Tibial nerve (tissue), 4 donors: Measurements from ENCODE around the gene SNX1. TPM values are rescaled to one million over a fixed set of nuclear protein-coding genes. Genes with fewer than 3 reads are reported as not detected.
A peak's percentile ranks its signal among the peaks of the same experiment; 100 is the strongest.

ENCODE experiments used
- DNase-seq, 2 donors: peaks; one replicate each; pipeline ENCODE4 v3.0.0-alpha.2; 2019; ENCODE audit warnings: low spot score in 2 of 2
- H3K27ac ChIP-seq, 4 donors: fragments of 200-600 bp; sonication (generic) in 3 of 4; one replicate each; pipeline ENCODE4 v1.5.1; 2017 to 2019; ENCODE audit warnings: mild to moderate bottlenecking in 1 of 4
- H3K27me3 ChIP-seq, 2 donors: fragments of 200-600 bp; sonication (generic) in 1 of 2; one replicate each; pipeline versions ENCODE4 v1.5.1 to v1.6.0; 2017 to 2019
- H3K36me3 ChIP-seq, 3 donors: fragments of 200-600 bp; sonication (generic); one replicate each; pipeline ENCODE4 v1.5.1; 2018 to 2019
- H3K4me1 ChIP-seq, 4 donors: fragments of 200-600 bp; sonication (generic) in 3 of 4; one replicate each; pipeline ENCODE4 v1.5.1; 2017 to 2019
- H3K4me3 ChIP-seq, 4 donors: fragments of 200-600 bp; sonication (generic) in 3 of 4; one replicate each; pipeline ENCODE4 v1.5.1; 2017 to 2019; ENCODE audit warnings: mild to moderate bottlenecking in 1 of 4, moderate library complexity in 1 of 4
- H3K9me3 ChIP-seq, 4 donors: fragments of 200-600 bp; sonication (generic) in 3 of 4; one replicate each; pipeline ENCODE4 v1.5.1; 2017 to 2019
- EP300 ChIP-seq, 2 donors: sonication (generic); formaldehyde crosslinking; IDR thresholded peaks; one replicate each; pipeline ENCODE4 v1.6.1; 2017; ENCODE audit warnings: antibody characterized with exemption in 2 of 2, mild to moderate bottlenecking in 1 of 2
- POLR2A ChIP-seq, 2 donors: fragments of 450-650 bp; IDR thresholded peaks; one replicate each; pipeline ENCODE4 v1.6.1; 2017; ENCODE audit warnings: antibody characterized with exemption in 2 of 2, mild to moderate bottlenecking in 2 of 2, moderate library complexity in 2 of 2
- WGBS, 2 donors: methylation state at CpG; one replicate each; pipeline ENCODE4 v1.1.5; 2018; 5-methylcytosine and 5-hydroxymethylcytosine counted together
- total RNA-seq, 4 donors: library from RNA; depleted of rRNA; stranded (reverse); fragments of >200 nt; gene quantifications; one replicate each; pipeline ENCODE4 v1.1.0, GENCODE V29; 2016
- TF ChIP-seq, protein P1 (sequence below), 5 experiments: fragments of 200-600 bp in 3 of 5; fragments of 450-650 bp in 2 of 5; sonication (generic) in 3 of 5; IDR thresholded peaks; one replicate each; pipeline ENCODE4 v1.5.1; 2016 to 2019; ENCODE audit warnings: antibody characterized with exemption in 5 of 5, mild to moderate bottlenecking in 3 of 5, moderate library complexity in 2 of 5

Gene SNX1
- total RNA-seq, 4 donors from 2014 or later, result 102 to 128 (median 108) TPM

DNA sequence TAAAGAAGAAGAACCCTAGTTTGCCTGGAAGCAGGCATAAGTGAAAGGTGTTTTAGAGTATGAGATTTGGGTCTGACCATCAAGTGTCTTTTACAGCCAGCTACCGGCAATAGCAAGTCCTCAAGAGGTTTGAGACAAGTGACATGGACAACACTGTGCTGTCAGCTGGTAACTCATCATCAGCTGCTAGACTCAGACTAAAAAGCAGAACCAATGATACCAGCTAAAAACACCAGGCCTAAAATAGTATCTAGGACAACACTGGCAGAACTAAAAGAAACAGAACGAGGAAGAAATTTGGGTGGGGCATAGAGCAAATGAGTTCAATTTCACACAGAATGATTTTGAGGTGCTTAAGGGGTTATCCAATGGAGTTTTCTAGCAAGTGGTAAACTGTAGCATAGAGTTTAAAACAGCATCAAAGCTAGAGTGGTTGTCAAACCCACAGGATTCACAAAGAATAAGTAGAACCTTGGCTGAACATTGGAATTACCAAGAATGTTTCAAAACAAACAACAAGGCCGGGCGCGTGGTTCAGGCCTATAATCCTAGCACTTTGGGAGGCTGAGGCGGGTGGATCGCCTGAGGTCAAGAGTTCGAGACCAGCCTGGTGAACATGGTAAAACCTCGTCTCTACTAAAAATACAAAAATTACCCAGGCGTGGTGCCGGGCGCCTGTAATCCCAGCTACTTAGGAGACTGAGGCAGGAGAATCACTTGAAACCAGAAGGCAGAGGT is 6.1 kb upstream of the SNX1 start:
- WGBS, 2 donors, result 67 to 84% methylated on average over 12 of the region's 12 CpGs
- no peaks in the 10 kb centered on the region for H3K9me3 ChIP-seq
- TF ChIP-seq POLR2A (IDR thresholded peaks at IDR 0.05), result no peak
- TF ChIP-seq EP300 (IDR thresholded peaks at IDR 0.05), result peak in 1 of 2 donors; percentile 52
- TF ChIP-seq, protein P1, sequence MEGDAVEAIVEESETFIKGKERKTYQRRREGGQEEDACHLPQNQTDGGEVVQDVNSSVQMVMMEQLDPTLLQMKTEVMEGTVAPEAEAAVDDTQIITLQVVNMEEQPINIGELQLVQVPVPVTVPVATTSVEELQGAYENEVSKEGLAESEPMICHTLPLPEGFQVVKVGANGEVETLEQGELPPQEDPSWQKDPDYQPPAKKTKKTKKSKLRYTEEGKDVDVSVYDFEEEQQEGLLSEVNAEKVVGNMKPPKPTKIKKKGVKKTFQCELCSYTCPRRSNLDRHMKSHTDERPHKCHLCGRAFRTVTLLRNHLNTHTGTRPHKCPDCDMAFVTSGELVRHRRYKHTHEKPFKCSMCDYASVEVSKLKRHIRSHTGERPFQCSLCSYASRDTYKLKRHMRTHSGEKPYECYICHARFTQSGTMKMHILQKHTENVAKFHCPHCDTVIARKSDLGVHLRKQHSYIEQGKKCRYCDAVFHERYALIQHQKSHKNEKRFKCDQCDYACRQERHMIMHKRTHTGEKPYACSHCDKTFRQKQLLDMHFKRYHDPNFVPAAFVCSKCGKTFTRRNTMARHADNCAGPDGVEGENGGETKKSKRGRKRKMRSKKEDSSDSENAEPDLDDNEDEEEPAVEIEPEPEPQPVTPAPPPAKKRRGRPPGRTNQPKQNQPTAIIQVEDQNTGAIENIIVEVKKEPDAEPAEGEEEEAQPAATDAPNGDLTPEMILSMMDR (IDR thresholded peaks at IDR 0.05), result no peak
- no peaks in the 10 kb centered on the region for H3K27me3 ChIP-seq
- H3K36me3 ChIP-seq, result peaks cover 0 to 36% (median 0%) of the 10 kb centered on the region in 3 donors
- H3K4me1 ChIP-seq, result peaks cover 0 to 38% (median 18%) of the 10 kb centered on the region in 4 donors
- H3K4me3 ChIP-seq, result no peak overlapping the region
- DNase-seq, result no peak
- peak overlapping the region in 3 of 4 donors; percentile 58 to 67 (median 65) for H3K27ac ChIP-seq

DNA sequence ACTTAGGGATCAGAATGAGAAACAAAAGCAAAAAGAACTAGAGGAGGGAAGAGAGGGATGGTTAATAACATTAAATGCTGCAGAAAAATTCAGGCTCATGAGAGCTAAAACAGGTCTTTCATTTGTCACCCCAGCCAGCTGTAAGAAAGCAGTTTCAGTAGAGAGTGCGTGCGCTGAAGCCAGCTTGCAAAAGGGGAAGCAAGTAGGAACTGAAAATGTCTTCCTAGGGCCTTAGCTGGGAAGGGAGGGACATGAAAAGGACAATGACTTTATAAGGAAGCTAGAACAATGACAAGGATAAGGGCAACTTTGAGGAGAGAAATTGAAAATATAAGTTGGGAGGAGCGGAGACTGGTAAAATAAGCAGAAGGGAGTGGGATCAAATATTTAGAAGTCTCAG is 5.3 kb upstream of the SNX1 start:
- no peaks in the 10 kb centered on the region for H3K9me3 ChIP-seq
- H3K4me3 ChIP-seq, result no peak overlapping the region
- no peaks in the 10 kb centered on the region for H3K27me3 ChIP-seq
- peaks cover 0 to 46% (median 26%) of the 10 kb centered on the region in 4 donors for H3K4me1 ChIP-seq
- DNase-seq, result no peak
- 61 to 92% methylated on average over 3 of the region's 3 CpGs for WGBS, 2 donors
- H3K27ac ChIP-seq, result peak overlapping the region in 3 of 4 donors; percentile 58 to 67 (median 65)
- peaks cover 0 to 28% (median 0%) of the 10 kb centered on the region in 3 donors for H3K36me3 ChIP-seq
- TF ChIP-seq, protein P1 (IDR thresholded peaks at IDR 0.05), result no peak
- TF ChIP-seq POLR2A (IDR thresholded peaks at IDR 0.05) (no peak), EP300 (IDR thresholded peaks at IDR 0.05) (peak in 1 of 2 donors; percentile 28)

DNA sequence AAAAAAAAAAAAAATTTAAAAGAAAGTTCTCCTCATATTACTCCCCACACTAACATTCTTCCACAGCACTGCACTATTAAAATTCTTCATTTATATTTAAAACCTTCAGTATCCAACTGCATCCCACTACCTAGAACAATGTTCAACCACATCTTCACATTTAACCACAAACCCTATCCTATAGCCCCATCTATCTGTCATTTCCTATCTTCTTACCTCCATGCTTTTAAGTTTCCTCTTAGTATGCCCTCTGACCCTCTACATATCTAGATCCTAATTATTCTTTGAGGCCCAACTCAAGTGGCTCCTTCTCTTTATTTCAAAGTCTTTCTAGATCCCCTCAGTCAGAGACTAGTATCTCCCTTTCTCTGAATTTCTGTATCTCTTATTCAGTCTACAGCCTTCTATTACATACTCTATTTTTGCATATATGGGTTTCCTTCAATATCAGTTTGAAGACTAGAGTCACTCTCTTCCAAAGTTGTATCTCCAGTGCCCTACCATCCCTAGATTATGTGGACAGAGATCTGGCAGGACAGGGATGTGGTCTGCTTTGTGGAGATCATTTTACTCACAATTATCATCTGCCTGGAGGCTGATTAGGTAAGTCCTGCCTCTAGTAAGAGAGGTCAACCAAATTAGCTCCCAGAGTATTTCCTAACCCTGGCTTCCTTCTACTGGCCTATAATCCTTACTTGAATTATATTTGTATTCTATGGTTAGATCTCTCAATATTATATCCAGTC is 3.5 kb upstream of the SNX1 start:
- TF ChIP-seq, protein P1 (IDR thresholded peaks at IDR 0.05), result no peak
- TF ChIP-seq EP300 (IDR thresholded peaks at IDR 0.05) (no peak), POLR2A (IDR thresholded peaks at IDR 0.05) (no peak)

DNA sequence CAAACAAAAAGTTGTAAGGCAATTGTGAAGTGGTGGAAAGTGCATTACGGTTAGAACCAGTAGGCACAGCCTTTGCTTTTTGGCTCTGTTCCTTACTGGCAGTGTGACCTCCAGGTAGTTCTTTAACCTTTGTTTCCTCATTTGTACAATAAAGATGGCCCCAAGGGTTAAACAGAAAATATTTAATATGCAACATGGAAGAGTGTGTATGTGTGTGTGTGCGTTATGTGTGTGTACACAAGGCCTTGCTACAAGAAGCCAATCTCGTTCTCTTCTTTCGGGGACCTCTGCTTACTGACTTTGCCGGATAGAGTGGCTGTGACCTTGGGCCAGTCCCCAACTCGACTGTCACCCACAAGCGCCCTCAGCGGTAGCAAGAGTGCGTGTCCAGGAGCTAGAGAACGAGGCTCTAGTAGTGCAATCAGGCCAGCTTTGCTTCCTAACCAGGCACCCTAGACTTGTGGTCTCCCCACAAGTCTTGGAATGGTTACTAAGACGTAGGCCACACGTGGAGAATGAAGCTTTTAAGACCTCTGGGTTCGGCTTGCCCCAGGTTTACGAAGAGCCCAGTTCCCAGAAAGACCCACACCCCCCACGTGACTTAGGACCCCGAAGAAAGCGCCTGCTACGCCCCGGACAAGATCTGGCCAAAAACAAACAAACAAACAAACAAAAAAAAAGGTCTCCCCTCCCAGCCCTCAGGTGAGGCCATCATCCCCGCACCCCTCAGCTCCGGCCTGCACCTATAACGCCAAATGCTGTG is 2.7 kb upstream of the SNX1 start:
- 3 to 5% methylated on average over 22 of the region's 22 CpGs for WGBS, 2 donors
- no peak for DNase-seq

More for the DNA sequence above, 3.5 kb upstream of the SNX1 start:
- H3K27ac ChIP-seq, result peak overlapping the region in 3 of 4 donors; percentile 90 to 95 (median 91)
- H3K4me3 ChIP-seq, result peak overlapping the region in 1 of 4 donors; percentile 73
- peaks cover 0 to 12% (median 0%) of the 10 kb centered on the region in 3 donors for H3K36me3 ChIP-seq
- H3K4me1 ChIP-seq, result peaks cover 0 to 55% (median 30%) of the 10 kb centered on the region in 4 donors
- H3K9me3 ChIP-seq, result no peaks in the 10 kb centered on the region
- H3K27me3 ChIP-seq, result no peaks in the 10 kb centered on the region
- no peak for DNase-seq

More for the DNA sequence above, 2.7 kb upstream of the SNX1 start:
- Histone ChIP-seq H3K4me1 (peaks cover 0 to 63% (median 38%) of the 10 kb centered on the region in 4 donors), H3K27me3 (no peaks in the 10 kb centered on the region), H3K9me3 (no peaks in the 10 kb centered on the region), H3K27ac (peak overlapping the region; percentile 86 to 95 (median 90)), H3K4me3 (peak overlapping the region; percentile 66 to 73 (median 70)), H3K36me3 (peaks cover 0 to 4% (median 0%) of the 10 kb centered on the region in 3 donors)
- no peak for TF ChIP-seq POLR2A (IDR thresholded peaks at IDR 0.05)
- TF ChIP-seq, protein P1 (IDR thresholded peaks at IDR 0.05), result no peak
- TF ChIP-seq EP300 (IDR thresholded peaks at IDR 0.05), result no peak
